HG02759 (cell line): ENCODE measurements around the gene PRG2.
"Not testable (repeated sequence)": the region's sequence is repeated elsewhere in the genome, so short reads cannot be mapped to it uniquely, and the experiment has no call there.

Experiments used
- ATAC-seq: cut with Tn5 transposase; IDR thresholded peaks from one replicate; pipeline ENCODE4 v1.9.1; 2021; ENCODE audit warnings: mild to moderate bottlenecking, moderate library complexity; ENCODE audit not compliant: unreplicated experiment

PRG2 gene

GRCh38 chr11:57421066-57421465, 30.6 kb upstream of the PRG2 start:
- ATAC-seq, result no peak

DNA sequence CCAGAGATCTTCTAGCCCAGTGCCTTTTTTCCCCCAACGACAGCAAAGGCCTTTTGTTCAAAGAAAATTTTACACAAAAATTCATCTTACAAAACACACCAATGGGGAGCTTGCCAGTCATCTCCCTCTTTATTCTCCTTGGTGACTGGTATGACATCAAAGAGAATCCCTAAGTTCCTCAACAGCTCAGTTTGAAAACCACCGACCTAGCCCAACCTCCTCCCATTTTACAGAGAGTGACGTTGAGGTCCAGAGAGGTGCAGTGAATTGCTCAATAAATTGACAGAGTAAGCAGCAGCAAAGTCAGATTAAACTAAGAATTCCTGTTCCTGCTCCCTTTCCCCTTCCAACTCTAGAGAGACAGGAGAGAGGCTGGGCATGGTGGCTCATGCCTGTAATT, 28.7 kb upstream of the PRG2 start:
- ATAC-seq, result no peak

DNA sequence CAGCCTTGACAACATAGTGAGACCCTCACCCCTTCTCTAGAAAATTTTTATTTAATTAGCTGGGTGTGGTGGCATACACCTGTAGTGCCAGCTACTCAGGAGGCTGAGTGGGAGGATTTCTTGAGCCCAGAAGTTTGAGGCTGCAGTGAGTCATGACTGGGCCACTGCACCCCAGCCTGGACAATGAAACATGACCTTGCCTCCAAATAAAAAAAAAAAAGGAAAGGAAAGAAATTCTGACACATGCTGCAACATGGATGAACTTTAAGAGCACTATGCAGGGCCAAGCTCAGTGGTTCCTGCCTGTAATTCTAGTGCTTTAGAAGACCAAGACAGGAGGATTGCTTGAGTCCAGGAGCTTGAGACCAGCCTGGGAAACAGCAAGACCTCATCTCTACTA, 27.7 kb upstream of the PRG2 start:
- no peak for ATAC-seq

DNA sequence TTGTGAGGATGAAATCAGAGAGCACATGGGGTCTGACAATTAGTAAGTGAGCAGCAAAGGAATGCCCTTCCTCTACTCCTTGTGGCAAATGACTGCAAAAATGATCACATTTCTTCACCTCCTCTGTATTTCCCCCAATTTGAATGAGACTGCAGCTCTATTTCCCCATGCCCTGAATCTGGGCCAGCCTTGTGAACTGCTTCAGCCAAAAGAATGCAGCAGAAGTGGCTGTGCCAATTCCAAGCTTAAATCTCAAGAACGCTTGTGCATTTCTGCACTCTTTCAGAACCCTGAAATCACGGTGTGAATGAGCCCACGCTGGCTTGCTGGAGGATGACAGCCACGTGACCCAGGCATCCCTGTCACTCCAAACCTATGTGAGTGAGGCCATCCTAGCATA, 26.6 kb upstream of the PRG2 start:
- ATAC-seq, result no peak

GRCh38 chr11:57416436-57416835, 26.0 kb upstream of the PRG2 start:
- no peak for ATAC-seq

- no peak for ATAC-seq
Measured at GRCh38 chr11:57414612-57415212, 24.3 kb upstream of the PRG2 start.

GRCh38 chr11:57413681-57414080, 23.2 kb upstream of the PRG2 start:
- ATAC-seq, result no peak

DNA sequence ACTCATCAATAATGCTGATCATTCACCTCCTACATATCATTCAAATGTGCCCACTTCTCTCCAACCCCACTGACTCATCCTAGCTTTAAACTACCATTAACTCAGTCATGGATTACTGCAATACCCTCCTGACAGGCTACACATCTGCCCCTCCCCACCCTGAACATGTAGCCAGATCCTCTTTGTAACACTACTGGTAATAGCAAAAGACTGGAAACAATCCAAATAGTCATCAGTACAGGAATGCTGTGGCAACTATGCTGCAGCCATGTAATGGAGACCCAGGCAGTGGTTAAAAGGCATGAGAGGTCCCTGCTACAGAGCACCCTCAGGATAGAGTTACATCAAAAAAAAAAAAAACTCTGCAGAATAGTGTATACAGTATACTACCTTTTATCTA, 19.8 kb upstream of the PRG2 start:
- ATAC-seq, result no peak

GRCh38 chr11:57409321-57410100, 19.1 kb upstream of the PRG2 start:
- no peak for ATAC-seq

- ATAC-seq, result no peak
Measured at GRCh38 chr11:57408771-57409170, 18.3 kb upstream of the PRG2 start.

GRCh38 chr11:57407941-57408475, 17.6 kb upstream of the PRG2 start:
- no peak for ATAC-seq

DNA sequence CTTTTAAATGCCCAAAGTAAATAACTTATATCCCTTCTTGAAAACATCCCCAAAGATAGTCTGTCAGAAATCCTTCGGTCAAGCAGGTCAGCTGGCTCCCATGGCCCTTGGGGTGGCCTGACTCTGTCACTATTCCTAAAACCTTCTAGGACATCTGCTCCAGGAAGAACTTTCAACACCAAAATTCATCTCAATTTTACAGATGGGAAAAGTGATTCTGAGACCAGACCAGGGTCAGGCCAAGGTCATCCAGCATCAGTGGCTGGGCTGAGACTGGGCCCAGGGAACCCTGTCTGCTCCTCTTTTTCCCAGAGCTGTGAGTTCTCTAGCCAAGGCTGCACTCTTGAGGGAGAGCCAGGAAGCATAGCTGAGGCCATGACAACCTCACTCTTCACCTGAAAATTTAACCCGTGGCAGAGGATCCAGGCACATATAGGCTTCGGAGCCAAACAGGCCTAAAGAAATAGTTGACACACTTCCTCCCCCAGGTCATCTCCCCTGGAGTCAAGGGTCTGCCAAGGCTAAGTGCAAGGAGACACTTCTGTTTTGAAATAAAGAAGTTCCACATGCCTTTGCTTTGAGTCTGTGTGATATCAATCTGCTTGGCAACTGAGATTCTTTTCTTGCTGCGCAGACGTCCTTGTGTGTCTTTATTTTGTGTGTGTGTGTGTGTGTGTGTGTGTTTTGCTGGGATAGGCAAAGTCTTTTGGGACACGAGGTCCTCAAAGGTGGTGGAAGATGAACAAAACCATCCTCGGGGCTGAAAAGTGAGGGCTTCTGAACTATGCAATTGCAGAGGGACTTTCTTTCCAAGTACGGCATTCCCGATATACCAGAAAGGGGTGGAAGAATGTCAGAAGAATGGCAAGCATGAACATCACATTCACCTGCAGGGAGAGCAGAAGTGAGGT, 16.8 kb upstream of the PRG2 start:
- no peak for ATAC-seq

- ATAC-seq, result peak; percentile 92
Measured at GRCh38 chr11:57406337-57406904, 16.0 kb upstream of the PRG2 start.

DNA sequence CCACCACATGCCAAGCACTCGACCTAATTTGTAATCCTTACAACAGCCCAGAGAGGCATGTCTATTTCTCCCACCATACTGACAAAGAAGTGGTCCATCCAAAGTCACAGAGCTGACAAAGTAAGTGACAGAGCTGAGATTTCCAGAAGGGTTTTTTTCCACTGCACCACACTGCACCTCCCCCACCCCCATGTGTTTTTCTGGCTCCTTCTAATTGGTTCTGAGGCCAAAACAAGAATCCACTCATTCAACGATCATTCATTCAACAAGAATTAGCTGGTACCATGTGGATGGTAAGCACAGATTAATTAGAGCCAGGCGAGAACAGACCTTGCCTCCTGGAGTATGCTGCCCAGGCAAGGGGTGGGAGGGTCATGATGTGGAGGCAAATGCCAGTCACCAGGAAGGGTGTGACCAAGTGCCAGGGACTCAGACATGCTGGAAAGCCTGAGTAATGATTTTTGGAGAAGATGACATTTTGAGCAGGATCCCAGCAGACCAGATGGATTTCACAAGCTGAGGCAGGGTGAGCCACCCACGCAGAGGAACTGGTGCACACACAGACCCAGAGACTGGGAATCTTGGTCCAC, 14.9 kb upstream of the PRG2 start:
- no peak for ATAC-seq

DNA sequence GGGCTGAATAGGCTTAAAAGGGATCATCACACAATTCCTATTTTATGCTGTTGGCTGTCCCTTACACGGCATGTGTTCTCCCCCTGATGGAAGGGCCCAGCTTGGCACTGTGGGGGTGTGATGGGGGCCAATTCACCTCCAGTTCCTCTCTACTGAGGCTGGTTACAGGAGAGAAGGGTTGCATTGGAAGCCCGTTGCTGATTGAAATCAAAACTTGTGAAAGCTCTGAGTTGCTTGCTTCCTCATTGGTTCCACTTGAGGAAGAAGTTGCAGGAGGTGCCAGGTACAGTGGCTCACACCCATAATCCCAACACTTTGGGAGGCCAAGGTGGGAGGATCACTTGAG, 13.3 kb upstream of the PRG2 start:
- ATAC-seq, result no peak

- ATAC-seq, result not testable (repeated sequence)
Measured at GRCh38 chr11:57403003-57403801, 12.8 kb upstream of the PRG2 start.

DNA sequence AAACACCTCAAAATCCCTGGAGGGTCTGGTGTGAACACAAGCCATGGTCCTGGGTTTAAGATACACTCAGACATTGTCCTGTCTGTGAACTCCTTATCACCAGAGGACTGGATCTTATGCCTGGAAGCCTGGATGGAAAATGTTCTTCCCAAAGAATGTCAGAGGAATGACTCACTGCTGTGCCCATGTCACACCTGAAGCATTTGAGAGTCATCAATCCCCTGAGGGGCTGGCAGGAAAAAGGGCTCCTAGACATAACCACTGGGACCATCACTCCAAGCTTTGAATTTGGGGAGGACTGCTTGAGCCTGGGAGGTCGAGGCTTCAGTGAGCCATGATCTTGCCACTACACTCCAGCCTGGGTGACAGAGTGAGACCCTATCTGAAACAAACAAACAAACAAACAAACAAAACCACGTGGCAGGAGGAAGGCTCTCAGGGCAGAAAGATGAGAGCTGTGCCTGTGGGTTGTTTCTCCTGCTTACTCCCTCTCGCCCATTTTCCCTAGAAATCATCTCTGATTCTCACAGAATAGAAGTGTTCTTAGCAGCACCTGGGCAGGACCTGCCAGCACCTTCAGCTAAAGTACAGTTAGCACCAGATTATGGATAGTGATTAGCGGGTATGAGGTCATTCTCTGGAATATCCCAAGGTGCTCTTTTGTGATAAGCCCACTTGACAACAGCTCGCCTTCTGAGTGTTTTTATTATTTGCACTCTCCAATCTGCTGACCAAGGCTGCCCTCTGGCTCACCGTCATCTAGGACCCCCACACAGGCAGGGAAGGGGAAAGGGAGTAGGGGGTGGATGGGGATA, 11.9 kb upstream of the PRG2 start:
- ATAC-seq, result no peak

- ATAC-seq, result no peak
Measured at GRCh38 chr11:57399972-57400578, 9.6 kb upstream of the PRG2 start.

DNA sequence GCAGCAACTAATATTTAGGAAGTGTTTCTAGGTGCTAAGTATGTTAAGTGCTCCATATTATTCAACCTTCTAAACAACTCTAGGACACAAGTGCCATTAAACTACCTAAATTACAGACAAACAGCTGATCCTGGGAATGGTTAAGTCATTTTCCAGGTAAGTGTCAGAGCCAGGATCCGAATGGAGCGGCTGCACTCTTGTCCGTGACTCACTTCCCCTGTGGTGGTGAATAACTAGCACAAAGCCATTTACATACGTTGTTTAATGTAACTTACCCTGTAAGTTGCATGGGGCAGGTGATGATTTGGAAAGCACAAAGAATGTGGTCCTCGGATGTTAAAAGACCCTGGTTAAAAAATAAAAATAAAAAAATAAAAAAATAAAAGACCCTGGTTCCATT, 8.8 kb upstream of the PRG2 start:
- ATAC-seq, result no peak
